Muscle of leg (tissue), 11 donors: ENCODE measurements around the gene PIR. TPM values are rescaled to one million over a fixed set of nuclear protein-coding genes. Genes with fewer than 3 reads are reported as not detected.

Experiments used
- DNase-seq: peaks from one replicate; pipeline ENCODE4 v3.0.0; 2013
- H3K27ac ChIP-seq: one replicate; pipeline ENCODE4 v1.5.1; 2013; ENCODE audit warnings: mild to moderate bottlenecking, low read length, control low read depth
- H3K27me3 ChIP-seq: one replicate; pipeline ENCODE4 v1.6.1; 2013; ENCODE audit warnings: low read length; ENCODE audit not compliant: control insufficient read depth, insufficient read depth
- H3K36me3 ChIP-seq: one replicate; pipeline ENCODE4 v1.6.1; 2013; ENCODE audit warnings: low read length; ENCODE audit not compliant: control insufficient read depth, insufficient read depth
- H3K4me1 ChIP-seq: one replicate; pipeline ENCODE4 v1.6.1; 2013; ENCODE audit warnings: low read length; ENCODE audit not compliant: control insufficient read depth, insufficient read depth
- H3K4me3 ChIP-seq: one replicate; pipeline ENCODE4 v1.5.1; 2013; ENCODE audit warnings: low read length, control low read depth
- H3K9me3 ChIP-seq: replicated peaks from 2 replicates; pipeline ENCODE4 v1.6.1; 2013; ENCODE audit warnings: low read depth, low read length; ENCODE audit not compliant: control insufficient read depth
- WGBS: methylation state at CpG from one replicate; pipeline ENCODE4 v1.1.5; 2013; ENCODE audit warnings: missing lambda C conversion rate; ENCODE audit not compliant: insufficient coverage; 5-methylcytosine and 5-hydroxymethylcytosine counted together
- polyA plus RNA-seq, 8 donors: library from polyadenylated mRNA; unstranded; fragments of 120-200 nt; gene quantifications; one replicate each; pipeline versions ENCODE4 v1.2.1 to v1.2.3, GENCODE V29; 2013; ENCODE audit warnings: inconsistent platforms in 1 of 8, low replicate concordance in 1 of 8; ENCODE audit not compliant: insufficient read length in 8 of 8, insufficient read depth in 1 of 8
- total RNA-seq: library from RNA; stranded (reverse); fragments of 120-200 nt; gene quantifications from one replicate; pipeline ENCODE4 v1.2.4, GENCODE V29; 2013

PIR gene
- total and polyA plus RNA-seq, 9 donors = 2.1 to 5.0 (median 3.5) TPM

DNA sequence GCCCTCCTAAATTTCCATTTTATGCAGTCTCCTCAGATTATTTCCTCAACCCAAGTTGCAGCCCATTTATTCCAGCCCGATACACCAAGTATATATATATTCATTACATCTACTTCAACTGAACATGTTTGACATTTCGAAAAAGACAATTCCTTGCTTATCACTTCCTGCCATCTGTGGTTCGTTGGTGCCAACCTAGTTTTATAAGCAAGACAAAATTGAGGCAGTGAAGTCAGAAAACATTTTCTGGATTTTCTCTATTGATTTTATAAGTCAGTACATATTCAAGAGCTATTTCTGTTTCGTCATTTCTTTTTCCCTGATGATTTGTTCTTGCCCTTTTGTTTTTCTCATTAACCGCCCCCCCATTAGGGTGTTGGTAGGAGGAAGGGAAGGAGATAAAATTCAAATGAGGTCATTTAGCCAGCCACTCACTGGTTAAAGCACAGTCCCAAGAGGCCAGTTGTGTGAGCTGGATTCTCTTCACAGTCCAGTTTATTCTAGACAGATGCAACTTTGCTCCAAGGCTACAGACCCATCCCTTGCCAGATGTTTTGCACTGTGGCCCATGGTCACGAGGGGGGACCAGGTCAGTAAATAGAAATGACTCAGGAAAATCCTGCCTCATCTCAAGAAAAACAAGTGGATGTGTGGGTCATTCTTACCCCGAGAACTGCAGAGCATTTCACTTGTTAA is 88.6 kb downstream of the PIR start:
- Histone ChIP-seq H3K4me1 (peaks cover 5% of the 10 kb centered on the region), H3K27ac (no peak overlapping the region)
- 40% methylated on average over 3 of the region's 7 CpGs for WGBS

DNA sequence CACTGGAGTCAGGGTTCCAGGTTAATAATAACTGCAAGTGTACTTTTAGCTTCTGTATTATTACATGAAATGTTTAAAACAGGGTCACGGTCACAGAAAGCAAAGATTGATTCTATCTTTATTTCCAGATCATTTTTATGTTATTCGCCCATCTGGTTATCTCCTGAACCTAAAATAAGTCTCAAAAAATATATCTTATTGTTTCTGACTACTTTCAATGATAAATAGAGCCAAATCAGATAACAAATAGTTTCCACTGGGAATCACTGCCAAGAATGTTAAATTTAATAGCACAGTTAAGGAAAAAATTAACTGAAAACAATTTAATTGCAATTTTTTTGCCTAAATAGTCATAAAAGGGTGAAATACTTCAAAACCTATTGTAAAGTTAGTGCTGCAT is 91.8 kb downstream of the PIR start:
- WGBS = no CpG with 5 or more reads among the region's 2 CpGs
- Histone ChIP-seq H3K4me1 (peaks cover 5% of the 10 kb centered on the region), H3K27ac (no peak overlapping the region)

More for the DNA sequence above, 88.6 kb downstream of the PIR start:
- peak; percentile 79 for DNase-seq
- H3K36me3 ChIP-seq = no peaks in the 10 kb centered on the region
- no peaks in the 10 kb centered on the region for H3K9me3 ChIP-seq
- H3K4me3 ChIP-seq = no peak overlapping the region
- H3K27me3 ChIP-seq = peaks cover 28% of the 10 kb centered on the region

DNA sequence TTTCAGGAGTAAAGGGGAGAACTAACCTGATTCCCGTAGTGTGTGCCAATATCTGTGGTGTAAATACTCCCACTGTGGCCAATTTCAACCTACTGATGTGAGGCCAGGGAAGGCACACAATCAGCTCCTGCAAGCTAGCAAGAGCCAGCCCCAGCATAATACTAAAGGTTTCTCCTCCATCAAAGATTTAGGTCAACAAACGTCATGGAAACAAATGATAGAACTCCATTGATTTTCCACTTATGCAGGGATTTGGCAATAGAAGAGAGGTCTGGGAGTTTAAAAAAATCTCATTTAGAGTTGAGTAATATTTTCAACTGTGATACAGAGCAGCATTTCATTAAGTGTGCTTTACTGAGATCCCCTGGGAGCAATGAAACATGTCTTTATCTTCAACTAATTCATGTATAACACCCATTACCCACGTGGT is 93.2 kb downstream of the PIR start:
- DNase-seq = peak; percentile 30

More for the DNA sequence above, 91.8 kb downstream of the PIR start:
- DNase-seq = no peak
- Histone ChIP-seq H3K9me3 (no peaks in the 10 kb centered on the region), H3K27me3 (peaks cover 14% of the 10 kb centered on the region), H3K4me3 (no peak overlapping the region), H3K36me3 (no peaks in the 10 kb centered on the region)

DNA sequence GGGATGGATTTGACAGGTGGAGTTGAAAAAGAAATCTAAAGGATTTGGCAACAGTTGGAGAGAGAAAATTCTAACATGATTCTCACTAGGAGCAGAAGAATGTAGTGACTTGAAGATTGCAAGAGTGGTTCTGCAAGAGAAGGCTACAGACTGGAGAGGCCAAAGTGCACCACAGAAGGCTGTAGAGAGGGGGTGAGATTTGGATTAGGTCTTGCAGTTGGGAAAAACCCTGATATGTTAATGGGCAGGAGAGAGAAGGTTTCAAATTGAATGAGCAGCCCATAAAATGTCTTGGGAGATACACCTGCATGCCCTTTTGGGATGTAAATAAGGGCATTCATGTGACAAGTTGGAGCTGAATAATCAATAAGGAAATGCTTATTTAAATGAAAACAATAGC is 94.3 kb downstream of the PIR start:
- no peaks in the 10 kb centered on the region for H3K4me1 ChIP-seq
- no peak overlapping the region for H3K27ac ChIP-seq
- H3K36me3 ChIP-seq = no peaks in the 10 kb centered on the region
- H3K9me3 ChIP-seq = no peaks in the 10 kb centered on the region
- H3K27me3 ChIP-seq = peaks cover 11% of the 10 kb centered on the region
- DNase-seq = no peak
- H3K4me3 ChIP-seq = no peak overlapping the region

More for the DNA sequence above, 93.2 kb downstream of the PIR start:
- Histone ChIP-seq H3K36me3 (no peaks in the 10 kb centered on the region), H3K27ac (no peak overlapping the region), H3K9me3 (no peaks in the 10 kb centered on the region), H3K4me1 (peaks cover 3% of the 10 kb centered on the region), H3K27me3 (peaks cover 11% of the 10 kb centered on the region), H3K4me3 (no peak overlapping the region)
- WGBS = no CpG with 5 or more reads among the region's 3 CpGs

DNA sequence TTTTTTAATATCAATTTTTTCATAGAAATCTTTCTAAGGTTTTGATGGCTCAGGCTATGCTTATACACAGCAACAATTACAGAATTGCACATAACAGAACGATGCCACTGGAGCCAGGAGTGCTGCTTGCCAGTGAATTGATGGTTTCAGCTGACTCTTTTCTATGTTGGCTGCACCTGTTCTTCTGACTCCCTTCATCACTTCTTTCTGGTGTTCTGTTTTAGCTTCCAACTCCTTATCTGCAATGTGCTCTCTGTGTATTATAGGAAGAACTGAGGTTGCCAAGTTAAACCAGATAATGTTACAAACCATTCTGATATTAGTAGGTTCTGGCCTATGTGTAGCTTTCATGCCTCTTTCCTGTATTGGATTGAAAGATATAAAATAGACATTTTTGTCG is 97.3 kb downstream of the PIR start:
- H3K27ac ChIP-seq = no peak overlapping the region
- no peak for DNase-seq
- peaks cover 12% of the 10 kb centered on the region for H3K27me3 ChIP-seq
- no peaks in the 10 kb centered on the region for H3K4me1 ChIP-seq
- no peaks in the 10 kb centered on the region for H3K9me3 ChIP-seq
- no peaks in the 10 kb centered on the region for H3K36me3 ChIP-seq
- WGBS = 20% methylated on average over 1 of the region's 2 CpGs
- H3K4me3 ChIP-seq = no peak overlapping the region

DNA sequence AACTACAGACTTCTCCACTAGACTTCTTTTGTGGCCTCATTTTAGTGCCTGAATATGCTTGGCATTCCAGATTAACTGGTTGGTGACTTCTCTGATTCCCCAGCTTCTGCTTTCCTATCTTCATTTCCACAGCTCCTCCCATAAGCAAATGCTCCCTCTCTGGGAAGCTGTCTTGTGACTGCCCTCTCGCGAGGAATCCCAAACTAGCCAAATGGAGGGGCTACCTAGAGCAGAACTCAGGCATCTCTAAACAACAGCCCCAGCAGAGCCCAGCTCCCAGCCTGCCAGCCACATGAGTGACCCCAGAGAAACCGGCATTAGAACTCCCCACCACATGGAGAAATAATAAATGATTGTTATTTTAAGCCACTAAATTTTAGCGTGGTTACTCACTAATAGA is 101.3 kb downstream of the PIR start:
- 30% methylated on average over 2 of the region's 4 CpGs for WGBS
- no peaks in the 10 kb centered on the region for H3K9me3 ChIP-seq
- peaks cover 12% of the 10 kb centered on the region for H3K27me3 ChIP-seq
- DNase-seq = no peak
- H3K4me1 ChIP-seq = no peaks in the 10 kb centered on the region
- H3K27ac ChIP-seq = no peak overlapping the region
- H3K4me3 ChIP-seq = no peak overlapping the region
- H3K36me3 ChIP-seq = no peaks in the 10 kb centered on the region

DNA sequence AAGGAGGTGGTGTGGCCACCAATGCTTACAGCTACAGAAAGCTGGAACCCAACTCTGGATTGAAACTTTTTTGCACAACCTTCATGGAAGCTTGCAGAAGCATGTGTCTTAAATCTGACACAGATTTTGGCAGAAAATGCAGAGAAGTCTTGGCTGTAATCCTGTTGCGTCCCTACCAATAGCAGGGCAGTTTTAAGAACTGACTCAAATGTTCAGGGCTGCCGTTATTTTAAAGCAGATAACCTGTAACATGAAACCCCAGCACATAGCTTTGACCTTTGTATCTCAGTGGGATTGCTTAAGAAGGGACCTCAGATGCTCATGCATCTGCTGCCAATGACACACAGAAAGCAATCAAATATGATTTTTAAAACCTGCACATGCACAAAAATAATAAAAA is 108.8 kb downstream of the PIR start, which contains the start of gene VEGFD:
Gene VEGFD, minus strand, starts transcription at position 110 of the 400 bp plus-strand sequence. CDS start 467 bp downstream, outside the sequence.
- Histone ChIP-seq H3K36me3 (no peaks in the 10 kb centered on the region), H3K4me1 (no peaks in the 10 kb centered on the region), H3K27ac (no peak within 1 kb of the TSS), H3K27me3 (peaks cover 8% of the 10 kb centered on the region), H3K4me3 (no peak within 1 kb of the TSS), H3K9me3 (no peaks in the 10 kb centered on the region)
- peak; percentile 60 for DNase-seq
- no CpG with 5 or more reads among the region's 2 CpGs for WGBS

DNA sequence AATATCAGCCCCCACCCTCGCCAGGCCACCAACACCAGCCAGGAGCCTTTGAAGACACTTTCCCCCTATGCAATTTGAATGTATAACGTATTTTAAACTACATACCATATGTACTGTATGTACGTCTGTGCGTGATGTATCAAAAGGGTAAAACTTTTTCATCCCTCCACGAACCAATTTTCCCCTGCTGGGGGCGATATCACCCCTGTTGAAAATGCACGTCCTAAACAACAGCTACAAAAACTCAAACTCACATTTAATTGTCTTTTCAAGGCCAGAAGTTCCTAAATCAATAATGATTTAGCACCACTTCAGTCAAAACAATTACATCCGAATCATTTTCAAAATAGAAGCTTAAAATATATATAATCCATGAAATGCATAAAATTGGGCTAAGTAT is 110.3 kb downstream of the PIR start:
- H3K9me3 ChIP-seq = no peaks in the 10 kb centered on the region
- no peak for DNase-seq
- H3K27ac ChIP-seq = no peak overlapping the region
- H3K36me3 ChIP-seq = no peaks in the 10 kb centered on the region
- no peak overlapping the region for H3K4me3 ChIP-seq
- H3K4me1 ChIP-seq = no peaks in the 10 kb centered on the region
- peaks cover 12% of the 10 kb centered on the region for H3K27me3 ChIP-seq
- WGBS = 60% methylated on average over 1 of the region's 8 CpGs

DNA sequence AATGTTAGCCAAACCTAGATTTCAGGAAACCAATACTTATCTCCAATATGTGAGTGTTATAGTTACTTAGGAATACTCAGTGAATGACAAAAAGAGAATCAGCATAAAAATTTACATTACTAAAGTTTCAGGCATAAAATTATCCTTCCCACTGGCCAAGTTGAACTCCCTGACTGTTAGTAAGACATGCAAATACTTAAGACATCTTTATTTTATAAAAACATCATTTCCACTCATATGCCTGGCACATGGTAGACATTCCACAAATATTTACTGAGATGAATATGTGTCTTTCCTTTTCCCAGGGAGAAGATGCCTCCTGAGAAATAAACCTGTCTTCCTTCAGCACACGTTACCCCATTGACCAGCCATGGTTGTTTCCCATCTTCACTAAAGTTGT is 116.2 kb downstream of the PIR start:
- no CpG with 5 or more reads among the region's 1 CpG for WGBS
- DNase-seq = peak; percentile 36
- H3K27ac ChIP-seq = no peak overlapping the region
- H3K4me1 ChIP-seq = no peaks in the 10 kb centered on the region
- peaks cover 29% of the 10 kb centered on the region for H3K27me3 ChIP-seq
- no peaks in the 10 kb centered on the region for H3K9me3 ChIP-seq
- no peaks in the 10 kb centered on the region for H3K36me3 ChIP-seq
- no peak overlapping the region for H3K4me3 ChIP-seq

DNA sequence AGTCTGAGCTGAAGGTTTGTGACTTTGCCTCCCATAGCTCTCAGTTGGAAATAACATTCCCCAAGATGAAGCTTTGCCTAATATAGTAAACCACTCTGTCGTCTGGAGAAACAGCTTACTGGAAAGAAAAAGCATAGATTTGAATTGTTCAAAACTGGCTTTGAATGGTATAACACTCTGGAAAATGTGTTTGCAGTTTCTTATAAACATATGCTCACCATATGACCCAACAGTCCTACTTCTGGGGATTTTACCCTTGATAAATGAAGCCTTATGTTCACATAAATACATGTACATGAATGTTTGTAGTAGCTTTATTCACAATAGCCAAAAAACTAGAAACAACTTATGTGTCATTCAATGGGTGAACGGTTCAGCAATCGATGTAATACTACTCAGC is 119.2 kb downstream of the PIR start:
- Histone ChIP-seq H3K27ac (no peak overlapping the region), H3K4me1 (no peaks in the 10 kb centered on the region), H3K9me3 (no peaks in the 10 kb centered on the region), H3K36me3 (no peaks in the 10 kb centered on the region), H3K27me3 (peaks cover 33% of the 10 kb centered on the region), H3K4me3 (no peak overlapping the region)
- DNase-seq = peak; percentile 32
- no CpG with 5 or more reads among the region's 3 CpGs for WGBS
